22Rv1 (cell line): Measurements from ENCODE around the gene NUTF2.

Experiments
- CTCF ChIP-seq: fragments of 450-650 bp; IDR thresholded peaks from 2 replicates; pipeline ENCODE4 v1.5.1; 2017; ENCODE audit warnings: mild to moderate bottlenecking
- ZFX ChIP-seq: fragments of 450-650 bp; IDR thresholded peaks from 2 replicates; pipeline ENCODE4 v1.6.1; 2017; ENCODE audit warnings: antibody characterized with exemption, borderline replicate concordance

DNA sequence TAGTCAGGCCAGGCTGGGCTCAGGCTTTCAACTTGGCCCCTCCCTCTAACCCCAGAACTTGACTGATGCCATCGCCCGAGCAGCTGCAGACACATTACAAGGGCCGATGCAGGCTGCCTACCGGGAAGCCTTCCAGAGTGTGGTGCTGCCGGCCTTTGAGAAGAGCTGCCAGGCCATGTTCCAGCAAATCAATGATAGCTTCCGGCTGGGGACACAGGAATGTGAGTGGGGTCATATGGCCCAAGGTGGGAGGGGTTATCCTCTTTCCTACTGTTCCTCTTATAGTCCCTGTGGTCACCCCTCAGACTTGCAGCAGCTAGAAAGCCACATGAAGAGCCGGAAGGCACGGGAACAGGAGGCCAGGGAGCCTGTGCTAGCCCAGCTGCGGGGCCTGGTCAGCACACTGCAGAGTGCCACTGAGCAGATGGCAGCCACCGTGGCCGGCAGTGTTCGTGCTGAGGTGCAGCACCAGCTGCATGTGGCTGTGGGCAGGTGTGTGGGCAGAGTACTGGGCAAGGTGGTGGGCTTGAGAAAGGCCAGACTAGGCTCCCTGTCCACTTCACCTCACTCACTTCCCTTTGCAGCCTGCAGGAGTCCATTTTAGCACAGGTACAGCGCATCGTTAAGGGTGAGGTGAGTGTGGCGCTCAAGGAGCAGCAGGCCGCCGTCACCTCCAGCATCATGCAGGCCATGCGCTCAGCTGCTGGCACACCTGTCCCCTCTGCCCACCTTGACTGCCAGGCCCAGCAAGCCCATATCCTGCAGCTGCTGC, 35.8 kb downstream of the NUTF2 start:
- TF ChIP-seq CTCF = no peak
- no peak for TF ChIP-seq ZFX
